Adrenal gland (tissue), 12 donors: Measurements from ENCODE around the gene REXO2. TPM values are rescaled to one million over a fixed set of nuclear protein-coding genes. Genes with fewer than 3 reads are reported as not detected.

ENCODE experiments used
- DNase-seq, 7 donors: peaks; one replicate each; pipeline ENCODE4 v3.0.0-alpha.2; 2019 to 2020
- H3K27ac ChIP-seq, 5 donors: fragments of 200-600 bp; sonication (generic) in 4 of 5; 1 replicate in 3 of 5; 2 replicates in 2 of 5; pipeline versions ENCODE4 v1.5.1 to v1.8.0; 2016 to 2020; ENCODE audit warnings: mild to moderate bottlenecking in 1 of 5
- H3K27me3 ChIP-seq: fragments of 200-600 bp; 2 replicates; pipeline ENCODE4 v1.8.0; 2021
- H3K36me3 ChIP-seq, 2 donors: fragments of 200-600 bp; replicated peaks in 1 of 2; 1 replicate in 1 of 2; 2 replicates in 1 of 2; pipeline versions ENCODE4 v1.5.1 to v1.8.0; 2018 to 2022
- H3K4me1 ChIP-seq, 2 donors: fragments of 200-600 bp; replicated peaks in 1 of 2; 1 replicate in 1 of 2; 2 replicates in 1 of 2; pipeline versions ENCODE4 v1.5.1 to v1.8.0; 2018 to 2021
- H3K4me3 ChIP-seq, 4 donors: fragments of 200-600 bp; sonication (generic) in 3 of 4; one replicate each; pipeline ENCODE4 v1.5.1; 2016 to 2018
- H3K9me3 ChIP-seq, 3 donors: fragments of 200-600 bp; sonication (generic) in 1 of 3; replicated peaks in 1 of 3; 1 replicate in 2 of 3; 2 replicates in 1 of 3; pipeline versions ENCODE4 v1.5.1 to v1.8.0; 2016 to 2021
- CTCF ChIP-seq, 6 experiments: fragments of 450-650 bp in 4 of 6; fragments of 200-600 bp in 2 of 6; sonication (generic) in 1 of 6; IDR thresholded peaks; 1 replicate in 5 of 6; 2 replicates in 1 of 6; pipeline versions ENCODE4 v1.5.1 to v1.8.0; 2016 to 2021; ENCODE audit warnings: antibody characterized with exemption in 6 of 6, mild to moderate bottlenecking in 2 of 6, moderate library complexity in 1 of 6
- POLR2A ChIP-seq, 2 donors: fragments of 450-650 bp; IDR thresholded peaks; one replicate each; pipeline ENCODE4 v1.6.1; 2017; ENCODE audit warnings: antibody characterized with exemption in 2 of 2, mild to moderate bottlenecking in 2 of 2, moderate library complexity in 1 of 2
- WGBS, 4 donors: extraction: QIAGEN DNeasy Blood & Tissue Kit in 2 of 4; methylation state at CpG; one replicate each; pipeline versions ENCODE4 v1.1.5 to v1.1.7; 2013 to 2017; 5-methylcytosine and 5-hydroxymethylcytosine counted together
- intact Hi-C, 2 donors: fragments of 100-400 bp; cut with DNase I; formaldehyde crosslinking; loops; one replicate each; pipeline versions ENCODE4 v1.14.1 to v1.15.0; 2022 to 2023
- polyA plus RNA-seq, 3 donors: library from polyadenylated mRNA; stranded (reverse); fragments of 200-250 nt in 2 of 3; fragments of 350-450 nt in 1 of 3; fragmentation: Illumina TruSeq in 1 of 3; extraction: RNeasy Lipid Tissue Mini Kit (QIAGEN cat#74804) in 1 of 3; gene quantifications; one replicate each; pipeline ENCODE4 v1.2.3, GENCODE V29; 2013 to 2014
- total RNA-seq, 9 donors: library from RNA; depleted of rRNA in 4 of 9; stranded (reverse); fragments of >200 nt in 4 of 9; fragments of 120-200 nt in 1 of 9; fragmentation: NEBNext Ultra II Directional in 1 of 9; extraction: Animal tissue kit (Norgen Biotek cat#: 25700) in 1 of 9; gene quantifications; one replicate each; pipeline versions ENCODE4 v1.1.0 to v1.2.4, GENCODE V29; 2013 to 2023
- donor health status: healthy with polysubstance abuse.
- donor health status: Bipolar disorder and iron deficiency.
- donor health status: DM: yes; HTN: yes; CAD: no.
- donor health status: DM: no; HTN: no; CAD: no.
- donor health status: DM: no; HTN: no; CAD: no.
- donor health status: DM: yes; HTN: yes; CAD: no.

The REXO2 gene
- total and polyA plus RNA-seq, 12 donors, result 50.5 to 211 (median 107) TPM

- no peaks in the 10 kb centered on the region for H3K9me3 ChIP-seq
- H3K27ac ChIP-seq, result no peak overlapping the region
- no peak overlapping the region for H3K4me3 ChIP-seq
- intact Hi-C loops, result no loop called here
- no peaks in the 10 kb centered on the region for H3K36me3 ChIP-seq
- no peaks in the 10 kb centered on the region for H3K27me3 ChIP-seq
- no peak for TF ChIP-seq CTCF (IDR thresholded peaks at IDR 0.05)
- no peak for TF ChIP-seq POLR2A (IDR thresholded peaks at IDR 0.05)
- no peaks in the 10 kb centered on the region for H3K4me1 ChIP-seq
- 30 to 46% (median 43%) methylated on average over 2 of the region's 2 CpGs for WGBS, 4 donors
- DNase-seq, result no peak
Measured at GRCh38 chr11:114478001-114478410, 38.7 kb downstream of the REXO2 start.

DNA sequence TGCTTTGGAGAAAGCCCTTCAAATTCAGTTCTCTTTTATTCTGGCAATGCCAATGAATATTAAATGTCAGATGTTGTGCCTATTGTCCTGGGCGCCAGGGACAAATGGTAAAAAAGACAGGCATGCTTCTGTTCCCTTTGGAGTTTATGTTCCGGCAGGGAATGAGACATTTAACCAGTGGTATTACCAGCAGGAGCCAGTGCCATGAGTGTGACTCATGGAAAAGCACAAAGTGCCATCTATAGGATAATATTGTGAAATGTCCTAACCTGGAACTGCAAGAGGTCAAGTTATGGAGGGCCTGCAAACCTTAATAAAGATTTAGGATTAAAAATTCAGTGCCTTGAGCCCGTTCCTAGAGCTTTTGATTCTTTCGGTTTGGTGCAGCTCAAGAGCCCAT lies 39.5 kb downstream of the REXO2 start:
- intact Hi-C loops, result no loop called here
- WGBS, 4 donors, result 74 to 86% (median 77%) methylated on average over 4 of the region's 4 CpGs

GRCh38 chr11:114479331-114479730 lies 40.1 kb downstream of the REXO2 start:
- Histone ChIP-seq H3K36me3 (no peaks in the 10 kb centered on the region), H3K9me3 (no peaks in the 10 kb centered on the region), H3K27ac (no peak overlapping the region), H3K4me3 (no peak overlapping the region), H3K27me3 (no peaks in the 10 kb centered on the region), H3K4me1 (no peaks in the 10 kb centered on the region)
- intact Hi-C loops, result no loop called here
- WGBS, 4 donors, result 75 to 91% (median 86%) methylated on average over 1 of the region's 1 CpG
- TF ChIP-seq CTCF (IDR thresholded peaks at IDR 0.05), result no peak
- TF ChIP-seq POLR2A (IDR thresholded peaks at IDR 0.05), result no peak
- no peak for DNase-seq

More for the DNA sequence above, 39.5 kb downstream of the REXO2 start:
- H3K9me3 ChIP-seq, result no peaks in the 10 kb centered on the region
- no peaks in the 10 kb centered on the region for H3K36me3 ChIP-seq
- no peak for DNase-seq
- H3K27ac ChIP-seq, result no peak overlapping the region
- H3K4me3 ChIP-seq, result no peak overlapping the region
- TF ChIP-seq POLR2A (IDR thresholded peaks at IDR 0.05), result no peak
- H3K27me3 ChIP-seq, result no peaks in the 10 kb centered on the region
- no peaks in the 10 kb centered on the region for H3K4me1 ChIP-seq

GRCh38 chr11:114482114-114482513 lies 42.8 kb downstream of the REXO2 start:
- no peak for DNase-seq
- Histone ChIP-seq H3K9me3 (no peaks in the 10 kb centered on the region), H3K4me1 (no peaks in the 10 kb centered on the region), H3K27me3 (no peaks in the 10 kb centered on the region), H3K4me3 (no peak overlapping the region), H3K27ac (no peak overlapping the region), H3K36me3 (no peaks in the 10 kb centered on the region)
- intact Hi-C loops, result no loop called here
- 69 to 93% (median 79%) methylated on average over 1 of the region's 1 CpG for WGBS, 4 donors
- TF ChIP-seq POLR2A (IDR thresholded peaks at IDR 0.05), result no peak
- TF ChIP-seq CTCF (IDR thresholded peaks at IDR 0.05), result no peak

- H3K27ac ChIP-seq, result no peak overlapping the region
- no peaks in the 10 kb centered on the region for H3K4me1 ChIP-seq
- H3K9me3 ChIP-seq, result no peaks in the 10 kb centered on the region
- no peaks in the 10 kb centered on the region for H3K36me3 ChIP-seq
- no peaks in the 10 kb centered on the region for H3K27me3 ChIP-seq
- WGBS, 4 donors, result 91 to 97% (median 94%) methylated on average over 2 of the region's 2 CpGs
- intact Hi-C loops, result no loop called here
- TF ChIP-seq POLR2A (IDR thresholded peaks at IDR 0.05), result no peak
- TF ChIP-seq CTCF (IDR thresholded peaks at IDR 0.05), result no peak
- no peak for DNase-seq
- H3K4me3 ChIP-seq, result no peak overlapping the region
Measured at GRCh38 chr11:114483929-114484328, 44.7 kb downstream of the REXO2 start.
